C4-2B (cell line): Measurements from ENCODE around the gene AGO4.

Experiments
- ZFX ChIP-seq: fragments of 450-650 bp; IDR thresholded peaks from 2 replicates; pipeline ENCODE4 v1.6.1; 2017
- TF ChIP-seq, protein P1 (sequence below): fragments of 450-650 bp; conservative IDR thresholded peaks from 2 replicates; pipeline ENCODE4 v1.5.1; 2017; ENCODE audit warnings: mild to moderate bottlenecking

DNA sequence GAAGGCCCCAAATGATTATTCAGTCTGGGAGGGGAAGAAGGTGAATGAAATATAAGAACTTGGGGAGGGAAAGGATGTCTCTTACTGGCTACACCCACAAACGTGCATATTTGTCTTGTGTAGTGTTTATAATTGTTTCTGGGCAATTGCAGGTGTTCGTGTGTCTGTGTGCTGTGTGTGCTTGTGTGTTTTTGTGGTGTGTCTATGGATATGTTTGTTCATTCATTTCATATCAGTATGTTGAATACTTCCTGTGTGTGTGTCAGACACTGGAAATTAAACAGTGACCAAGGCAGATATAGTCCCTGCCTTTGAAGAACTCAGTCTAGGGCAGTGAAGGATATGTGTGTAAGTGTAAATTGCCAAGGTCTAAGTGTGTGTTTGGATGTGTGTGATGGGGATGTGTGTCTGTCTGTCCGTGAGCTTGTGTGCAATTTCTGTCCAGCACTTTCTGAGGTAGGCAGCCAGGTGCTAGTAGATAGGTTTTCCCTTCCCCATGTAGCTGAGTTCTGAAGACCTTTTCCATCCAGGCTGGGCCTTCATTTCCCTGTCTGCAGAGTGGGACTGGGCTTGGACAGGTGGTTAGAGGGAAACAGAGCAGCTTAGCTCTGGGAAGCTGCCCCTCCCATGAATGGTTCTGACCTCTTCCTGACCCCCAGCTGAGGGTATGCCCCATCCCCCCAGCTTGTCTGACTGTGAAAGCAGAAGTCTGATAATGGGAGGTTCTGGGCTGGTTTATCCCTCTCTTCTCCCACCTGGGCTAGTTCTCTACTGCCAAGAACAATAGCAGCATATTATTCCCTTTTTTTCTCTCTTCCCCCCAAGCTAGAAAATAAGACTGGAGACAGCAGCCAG lies 79.0 kb downstream of the AGO4 start:
- TF ChIP-seq, protein P1, sequence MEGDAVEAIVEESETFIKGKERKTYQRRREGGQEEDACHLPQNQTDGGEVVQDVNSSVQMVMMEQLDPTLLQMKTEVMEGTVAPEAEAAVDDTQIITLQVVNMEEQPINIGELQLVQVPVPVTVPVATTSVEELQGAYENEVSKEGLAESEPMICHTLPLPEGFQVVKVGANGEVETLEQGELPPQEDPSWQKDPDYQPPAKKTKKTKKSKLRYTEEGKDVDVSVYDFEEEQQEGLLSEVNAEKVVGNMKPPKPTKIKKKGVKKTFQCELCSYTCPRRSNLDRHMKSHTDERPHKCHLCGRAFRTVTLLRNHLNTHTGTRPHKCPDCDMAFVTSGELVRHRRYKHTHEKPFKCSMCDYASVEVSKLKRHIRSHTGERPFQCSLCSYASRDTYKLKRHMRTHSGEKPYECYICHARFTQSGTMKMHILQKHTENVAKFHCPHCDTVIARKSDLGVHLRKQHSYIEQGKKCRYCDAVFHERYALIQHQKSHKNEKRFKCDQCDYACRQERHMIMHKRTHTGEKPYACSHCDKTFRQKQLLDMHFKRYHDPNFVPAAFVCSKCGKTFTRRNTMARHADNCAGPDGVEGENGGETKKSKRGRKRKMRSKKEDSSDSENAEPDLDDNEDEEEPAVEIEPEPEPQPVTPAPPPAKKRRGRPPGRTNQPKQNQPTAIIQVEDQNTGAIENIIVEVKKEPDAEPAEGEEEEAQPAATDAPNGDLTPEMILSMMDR: no peak
- TF ChIP-seq ZFX: no peak
